ENCODE results near the gene GPR18.
"Not testable (repeated sequence)": the region's sequence is repeated elsewhere in the genome, so short reads cannot be mapped to it uniquely, and the experiment has no call there.

GPR18 gene

DNA sequence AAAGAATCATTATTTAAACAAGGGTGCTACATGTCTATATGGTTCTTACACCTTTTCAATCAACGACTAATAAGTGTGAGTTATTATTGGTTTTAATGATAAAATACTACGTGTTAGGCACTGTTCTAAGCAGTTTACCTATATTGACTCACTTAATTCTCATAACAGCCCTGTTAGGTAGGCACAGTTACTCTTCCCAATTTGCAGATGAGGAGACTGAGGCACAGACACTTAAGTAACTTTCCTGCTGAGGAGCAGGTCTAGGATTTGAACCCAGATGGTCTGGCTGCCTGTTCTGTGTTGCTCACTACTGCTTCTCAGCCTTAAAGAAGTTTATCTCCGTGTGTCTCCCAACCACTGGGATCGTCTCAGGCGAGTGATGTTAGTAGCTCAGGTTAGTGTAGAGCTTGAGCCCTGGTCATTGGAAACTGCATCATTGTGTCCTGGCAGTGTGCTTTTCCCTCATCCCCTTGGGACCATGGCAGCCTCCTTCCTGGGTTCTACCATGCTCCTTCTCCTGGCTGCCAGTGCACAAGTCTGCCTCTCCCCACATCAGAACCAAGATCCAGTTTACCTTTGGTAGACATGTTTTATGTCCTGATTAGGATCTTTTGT, 46.7 kb downstream of the GPR18 start:
- no peak for DNase-seq (ENCODE audit: low spot score)
- TF ChIP-seq, protein P1, sequence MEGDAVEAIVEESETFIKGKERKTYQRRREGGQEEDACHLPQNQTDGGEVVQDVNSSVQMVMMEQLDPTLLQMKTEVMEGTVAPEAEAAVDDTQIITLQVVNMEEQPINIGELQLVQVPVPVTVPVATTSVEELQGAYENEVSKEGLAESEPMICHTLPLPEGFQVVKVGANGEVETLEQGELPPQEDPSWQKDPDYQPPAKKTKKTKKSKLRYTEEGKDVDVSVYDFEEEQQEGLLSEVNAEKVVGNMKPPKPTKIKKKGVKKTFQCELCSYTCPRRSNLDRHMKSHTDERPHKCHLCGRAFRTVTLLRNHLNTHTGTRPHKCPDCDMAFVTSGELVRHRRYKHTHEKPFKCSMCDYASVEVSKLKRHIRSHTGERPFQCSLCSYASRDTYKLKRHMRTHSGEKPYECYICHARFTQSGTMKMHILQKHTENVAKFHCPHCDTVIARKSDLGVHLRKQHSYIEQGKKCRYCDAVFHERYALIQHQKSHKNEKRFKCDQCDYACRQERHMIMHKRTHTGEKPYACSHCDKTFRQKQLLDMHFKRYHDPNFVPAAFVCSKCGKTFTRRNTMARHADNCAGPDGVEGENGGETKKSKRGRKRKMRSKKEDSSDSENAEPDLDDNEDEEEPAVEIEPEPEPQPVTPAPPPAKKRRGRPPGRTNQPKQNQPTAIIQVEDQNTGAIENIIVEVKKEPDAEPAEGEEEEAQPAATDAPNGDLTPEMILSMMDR (IDR thresholded peaks at IDR 0.05; ENCODE audit: poor library complexity, severe bottlenecking) = no peak

DNA sequence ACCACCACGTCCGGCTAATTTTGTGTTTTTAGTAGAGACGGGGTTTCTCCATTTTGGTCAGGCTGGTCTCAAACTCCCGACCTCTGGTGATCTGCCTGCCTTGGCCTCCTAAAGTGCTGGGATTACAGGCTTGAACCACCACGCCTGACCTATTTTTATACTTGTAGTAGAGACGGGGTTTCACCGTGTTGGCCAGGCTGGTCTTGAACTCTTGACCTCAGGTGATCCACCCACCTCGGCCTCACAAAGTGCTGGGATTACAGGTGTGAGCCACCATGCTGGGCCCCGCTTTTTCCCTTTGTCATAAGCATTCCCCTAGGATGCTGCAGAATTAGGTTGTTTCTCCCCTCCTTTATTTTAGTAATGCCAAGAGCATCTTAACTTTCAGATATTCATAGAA, 47.6 kb downstream of the GPR18 start:
- not testable (repeated sequence) for H3K27me3 ChIP-seq (ENCODE audit: insufficient read depth, poor library complexity, severe bottlenecking); H3K9me3 ChIP-seq (ENCODE audit: severe bottlenecking); DNase-seq (ENCODE audit: low spot score); H3K4me3 ChIP-seq (ENCODE audit: severe bottlenecking); H3K27ac ChIP-seq (ENCODE audit: poor library complexity, severe bottlenecking); ATAC-seq (ENCODE audit: low read depth); H3K4me1 ChIP-seq (ENCODE audit: insufficient read depth, poor library complexity, severe bottlenecking)
- peaks cover 16% of the 10 kb centered on the region; the same call in 1 of the 2 replicates for H3K36me3 ChIP-seq (ENCODE audit: low read depth)

More for the DNA sequence above, 46.7 kb downstream of the GPR18 start:
- H3K4me3 ChIP-seq (ENCODE audit: severe bottlenecking) = no peak overlapping the region
- no peak for ATAC-seq (ENCODE audit: low read depth)
- peaks cover 4% of the 10 kb centered on the region for H3K4me1 ChIP-seq (ENCODE audit: insufficient read depth, poor library complexity, severe bottlenecking)
- H3K36me3 ChIP-seq (ENCODE audit: low read depth) = peaks cover 11% of the 10 kb centered on the region; the same call in 1 of the 2 replicates
- no peaks in the 10 kb centered on the region for H3K9me3 ChIP-seq (ENCODE audit: severe bottlenecking)
- no peaks in the 10 kb centered on the region for H3K27me3 ChIP-seq (ENCODE audit: insufficient read depth, poor library complexity, severe bottlenecking)
- H3K27ac ChIP-seq (ENCODE audit: poor library complexity, severe bottlenecking) = no peak overlapping the region

DNA sequence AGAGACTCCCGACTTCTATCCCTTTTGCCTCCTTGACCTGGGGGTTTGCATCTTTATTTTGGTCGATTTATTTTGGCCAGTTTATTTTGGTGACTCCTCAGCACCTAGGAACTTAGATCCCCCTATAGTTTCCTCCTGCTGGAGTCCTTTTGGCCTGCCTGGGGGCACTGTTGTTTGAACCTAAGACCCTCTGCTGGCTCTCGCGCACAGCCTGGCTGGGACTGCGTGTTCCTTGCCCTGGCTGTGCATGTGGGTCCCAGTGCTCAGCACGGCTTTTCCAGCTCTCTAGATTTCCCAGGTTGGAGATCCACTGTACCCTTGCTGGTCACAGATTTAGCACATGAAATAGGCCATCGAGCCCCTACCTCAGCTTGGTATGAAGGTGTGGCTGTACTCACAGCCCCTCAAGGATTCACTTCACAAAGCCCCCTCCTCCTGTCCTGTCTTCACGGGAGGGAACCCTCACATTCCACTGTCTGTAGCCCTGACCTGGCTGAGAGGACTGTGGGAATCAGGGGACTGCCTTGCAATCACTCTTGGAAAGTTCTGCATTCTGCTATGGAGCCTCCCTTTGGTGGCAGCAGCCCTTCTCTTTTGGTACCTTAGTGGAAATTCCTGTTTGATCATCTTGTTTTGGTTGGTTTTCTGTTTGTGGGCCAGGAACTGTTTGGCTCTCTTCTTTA, 49.2 kb downstream of the GPR18 start:
- no peak for ATAC-seq (ENCODE audit: low read depth)
- no peak overlapping the region for H3K27ac ChIP-seq (ENCODE audit: poor library complexity, severe bottlenecking)

DNA sequence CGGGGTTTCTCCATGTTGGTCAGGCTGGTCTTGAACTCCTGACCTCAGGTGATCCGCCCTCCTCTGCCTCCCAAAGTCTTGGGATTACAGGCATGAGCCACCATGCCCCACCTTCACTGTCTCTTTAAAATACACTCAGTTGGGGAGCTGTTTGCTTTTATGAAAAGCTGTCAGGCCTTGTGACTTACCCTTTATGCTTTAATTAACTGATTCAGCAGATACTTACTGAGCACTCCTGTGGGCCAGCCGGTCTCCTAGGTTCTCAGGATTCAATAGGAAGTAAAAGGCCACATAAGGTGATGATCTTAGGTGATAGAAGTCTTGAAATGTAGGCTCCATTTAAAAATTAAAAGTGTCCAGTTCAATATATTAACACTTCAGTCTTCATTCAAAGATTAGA, 50.0 kb downstream of the GPR18 start:
- ATAC-seq (ENCODE audit: low read depth) = no peak
- TF ChIP-seq, protein P1 (IDR thresholded peaks at IDR 0.05; ENCODE audit: poor library complexity, severe bottlenecking) = no peak
- H3K36me3 ChIP-seq (ENCODE audit: low read depth) = peaks cover 19% of the 10 kb centered on the region
- no peaks in the 10 kb centered on the region for H3K27me3 ChIP-seq (ENCODE audit: insufficient read depth, poor library complexity, severe bottlenecking)
- H3K27ac ChIP-seq (ENCODE audit: poor library complexity, severe bottlenecking) = no peak overlapping the region
- H3K4me1 ChIP-seq (ENCODE audit: insufficient read depth, poor library complexity, severe bottlenecking) = peaks cover 4% of the 10 kb centered on the region
- H3K9me3 ChIP-seq (ENCODE audit: severe bottlenecking) = no peaks in the 10 kb centered on the region
- DNase-seq (ENCODE audit: low spot score) = no peak
- no peak overlapping the region for H3K4me3 ChIP-seq (ENCODE audit: severe bottlenecking)

More for the DNA sequence above, 49.2 kb downstream of the GPR18 start:
- Histone ChIP-seq H3K36me3 (ENCODE audit: low read depth) (peaks cover 16% of the 10 kb centered on the region; the same call in 1 of the 2 replicates), H3K4me3 (ENCODE audit: severe bottlenecking) (no peak overlapping the region), H3K9me3 (ENCODE audit: severe bottlenecking) (no peaks in the 10 kb centered on the region), H3K27me3 (ENCODE audit: insufficient read depth, poor library complexity, severe bottlenecking) (no peaks in the 10 kb centered on the region), H3K4me1 (ENCODE audit: insufficient read depth, poor library complexity, severe bottlenecking) (peaks cover 4% of the 10 kb centered on the region)
- TF ChIP-seq, protein P1 (IDR thresholded peaks at IDR 0.05; ENCODE audit: poor library complexity, severe bottlenecking) = no peak
- DNase-seq (ENCODE audit: low spot score) = no peak

DNA sequence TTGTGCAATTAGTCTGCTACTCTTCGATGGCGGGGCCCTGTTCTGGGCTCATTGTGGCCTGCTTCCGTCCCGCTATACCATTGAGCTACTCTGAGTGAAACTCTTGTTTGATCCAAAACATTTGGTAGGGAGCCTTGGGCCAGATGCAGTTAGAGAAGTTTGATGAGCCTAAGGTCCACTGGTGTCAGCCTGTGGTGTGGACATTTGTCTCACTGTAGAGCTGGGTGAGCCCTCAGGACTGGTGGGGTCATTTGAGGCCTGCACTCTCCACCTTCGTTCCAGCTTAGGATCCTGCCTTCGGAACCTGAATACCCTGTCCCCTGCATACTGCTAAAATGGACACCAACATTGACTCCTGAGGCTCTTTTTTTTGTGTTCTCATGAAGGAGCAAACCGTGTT, 50.7 kb downstream of the GPR18 start:
- peaks cover 4% of the 10 kb centered on the region for H3K4me1 ChIP-seq (ENCODE audit: insufficient read depth, poor library complexity, severe bottlenecking)
- H3K27me3 ChIP-seq (ENCODE audit: insufficient read depth, poor library complexity, severe bottlenecking) = no peaks in the 10 kb centered on the region
- ATAC-seq (ENCODE audit: low read depth) (no peak), DNase-seq (ENCODE audit: low spot score) (no peak)
- no peaks in the 10 kb centered on the region for H3K9me3 ChIP-seq (ENCODE audit: severe bottlenecking)
- peaks cover 15% of the 10 kb centered on the region for H3K36me3 ChIP-seq (ENCODE audit: low read depth)
- H3K27ac ChIP-seq (ENCODE audit: poor library complexity, severe bottlenecking) = no peak overlapping the region
- no peak overlapping the region for H3K4me3 ChIP-seq (ENCODE audit: severe bottlenecking)
- TF ChIP-seq, protein P1 (IDR thresholded peaks at IDR 0.05; ENCODE audit: poor library complexity, severe bottlenecking) = no peak
